ENCODE measurements around the gene DHH. TPM values are rescaled to one million over a fixed set of nuclear protein-coding genes. Genes with fewer than 3 reads are reported as not detected.

DHH gene
- total RNA-seq, 4 donors from 2014 or later: 0.23 to 0.45 (median 0.29) TPM; not detected in 1

DNA sequence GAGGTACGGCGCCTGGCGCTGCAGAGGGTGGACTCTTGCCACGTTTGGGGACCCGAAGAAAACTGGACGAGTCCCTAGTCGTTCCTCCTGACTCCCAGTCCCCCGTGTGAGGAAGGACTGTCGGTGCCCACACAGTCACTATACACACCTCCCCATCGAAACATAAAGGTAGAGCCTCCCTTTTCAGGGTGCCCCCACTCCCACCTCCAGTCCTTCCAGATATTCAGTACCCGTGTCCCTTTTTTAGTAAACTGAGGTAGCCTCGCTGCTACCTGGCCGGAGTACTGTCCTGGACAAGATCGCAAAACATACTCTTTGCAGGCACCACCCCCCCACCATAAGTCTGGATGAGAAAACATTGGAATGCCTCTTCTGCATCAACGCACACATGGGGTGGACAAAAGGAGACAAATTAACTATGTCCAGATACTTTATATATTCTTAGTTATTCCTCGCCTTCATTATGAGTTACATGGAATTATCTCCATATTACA is 33.4 kb downstream of the DHH start:
- TF ChIP-seq, protein P1, sequence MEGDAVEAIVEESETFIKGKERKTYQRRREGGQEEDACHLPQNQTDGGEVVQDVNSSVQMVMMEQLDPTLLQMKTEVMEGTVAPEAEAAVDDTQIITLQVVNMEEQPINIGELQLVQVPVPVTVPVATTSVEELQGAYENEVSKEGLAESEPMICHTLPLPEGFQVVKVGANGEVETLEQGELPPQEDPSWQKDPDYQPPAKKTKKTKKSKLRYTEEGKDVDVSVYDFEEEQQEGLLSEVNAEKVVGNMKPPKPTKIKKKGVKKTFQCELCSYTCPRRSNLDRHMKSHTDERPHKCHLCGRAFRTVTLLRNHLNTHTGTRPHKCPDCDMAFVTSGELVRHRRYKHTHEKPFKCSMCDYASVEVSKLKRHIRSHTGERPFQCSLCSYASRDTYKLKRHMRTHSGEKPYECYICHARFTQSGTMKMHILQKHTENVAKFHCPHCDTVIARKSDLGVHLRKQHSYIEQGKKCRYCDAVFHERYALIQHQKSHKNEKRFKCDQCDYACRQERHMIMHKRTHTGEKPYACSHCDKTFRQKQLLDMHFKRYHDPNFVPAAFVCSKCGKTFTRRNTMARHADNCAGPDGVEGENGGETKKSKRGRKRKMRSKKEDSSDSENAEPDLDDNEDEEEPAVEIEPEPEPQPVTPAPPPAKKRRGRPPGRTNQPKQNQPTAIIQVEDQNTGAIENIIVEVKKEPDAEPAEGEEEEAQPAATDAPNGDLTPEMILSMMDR (IDR thresholded peaks at IDR 0.05): no peak
- no peak for TF ChIP-seq POLR2A (IDR thresholded peaks at IDR 0.05)
- WGBS, 2 donors: 6% methylated on average over 16 of the region's 16 CpGs
- H3K4me3 ChIP-seq (ENCODE audit: low read depth, poor library complexity, severe bottlenecking): peak overlapping the region; percentile 96
- DNase-seq (ENCODE audit: low spot score in 2 of 2): no peak
- intact Hi-C loops (cut with DNase I; ENCODE audit: low total_unique reads): no loop called here

DNA sequence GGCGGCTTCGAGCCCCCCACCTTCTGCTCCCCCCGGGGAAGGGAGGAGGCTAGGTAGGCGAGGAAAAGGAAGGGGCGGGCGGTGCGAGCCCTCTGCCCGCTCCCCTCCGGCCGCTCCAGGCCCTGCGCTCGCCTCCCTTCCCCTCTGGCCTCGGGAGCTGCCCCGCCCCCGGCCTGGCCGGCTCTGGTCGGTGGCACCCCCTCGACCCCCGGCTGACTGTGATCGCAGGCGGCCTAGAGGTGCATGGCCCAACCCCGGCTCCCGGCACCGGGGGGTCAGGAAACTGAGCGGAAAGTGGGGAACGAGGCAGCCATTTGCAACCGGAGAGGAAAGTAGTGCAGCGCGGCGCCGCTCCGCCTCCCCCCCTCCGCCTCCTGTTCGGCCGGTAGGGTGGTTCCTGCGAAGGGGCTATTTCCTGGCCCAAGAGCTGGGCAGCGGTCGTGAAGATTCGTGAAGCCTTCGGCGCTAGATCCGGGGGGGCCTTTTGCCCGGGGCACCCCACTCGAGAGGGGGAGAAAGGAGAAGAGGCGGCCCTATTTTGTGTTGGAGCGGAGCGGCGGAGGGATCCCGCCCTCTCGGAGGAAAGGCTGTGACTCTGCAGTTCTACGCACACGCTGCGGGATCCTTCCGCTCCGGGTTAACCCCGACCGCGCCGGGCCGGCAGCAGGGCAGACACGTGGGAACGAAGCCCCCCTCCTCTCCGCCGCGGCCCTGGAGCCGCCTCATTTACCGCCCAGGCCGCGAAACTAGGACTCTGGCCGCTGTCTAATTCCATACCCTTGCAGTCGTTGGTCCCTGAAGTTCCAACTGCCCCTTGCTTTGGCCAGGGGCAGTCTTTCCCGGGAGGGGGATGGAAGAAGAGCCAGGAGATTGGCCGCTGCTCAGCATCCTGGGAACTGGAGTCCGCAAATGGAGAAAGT is 34.1 kb downstream of the DHH start, which contains the start of gene KMT2D:
KMT2D (minus strand) TSS at position 558 of the 920 bp plus-strand sequence. CDS start 5,470 bp downstream, outside the sequence.
- TF ChIP-seq POLR2A (IDR thresholded peaks at IDR 0.05): peak in 1 of 2 donors; percentile 17
- TF ChIP-seq, protein P1 (IDR thresholded peaks at IDR 0.05): peak in 1 of 3 donors; percentile 41
- 1% methylated on average over 45 to 46 of the region's 74 CpGs for WGBS, 2 donors
- peak; percentile 86 to 97 for DNase-seq (ENCODE audit: low spot score in 2 of 2)

DNA sequence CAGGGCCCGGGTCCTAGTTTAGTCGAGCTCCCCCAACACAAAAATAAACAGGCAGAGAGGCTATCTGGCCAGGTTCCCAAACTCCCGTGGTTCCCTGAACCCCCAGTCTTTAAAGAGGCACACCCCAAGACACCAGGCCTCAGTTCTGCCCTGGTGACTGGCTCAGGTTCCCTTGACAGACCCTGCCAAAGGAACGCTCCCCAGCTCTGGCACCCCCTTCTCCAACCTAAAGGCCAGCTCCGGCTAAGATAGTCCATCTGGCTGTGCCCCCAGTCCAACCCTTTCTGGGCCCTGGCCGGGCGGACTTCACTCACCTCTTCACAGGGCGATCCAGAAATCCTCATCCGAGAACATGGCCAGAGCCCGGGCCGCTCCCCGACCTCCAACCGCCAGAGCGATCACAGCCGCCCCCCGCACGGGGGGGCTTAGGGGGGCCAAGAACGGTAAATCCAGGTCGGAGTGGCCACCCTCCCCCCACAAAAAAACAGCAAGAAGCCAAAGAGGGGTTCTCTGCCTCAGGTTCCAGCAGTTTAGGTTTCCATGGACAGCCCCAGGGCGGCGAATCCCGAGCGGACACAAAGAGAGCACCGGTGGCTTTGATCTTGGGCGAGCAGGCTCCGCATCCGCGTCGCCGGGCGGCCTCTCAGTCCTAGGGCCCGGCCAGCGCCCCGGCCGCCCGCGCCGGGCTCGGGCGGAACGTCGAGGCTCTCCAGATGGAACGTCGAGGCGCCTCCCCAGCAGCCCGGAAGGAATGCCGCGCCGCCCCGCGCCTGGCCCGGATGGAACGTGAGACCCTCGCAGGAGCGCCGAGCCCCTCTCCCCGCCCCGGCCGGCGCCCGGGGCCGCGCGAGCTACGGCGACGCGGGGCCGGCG is 35.1 kb downstream of the DHH start:
- intact Hi-C loops (cut with DNase I; ENCODE audit: low total_unique reads): no loop called here
- no peak for TF ChIP-seq POLR2A (IDR thresholded peaks at IDR 0.05)
- TF ChIP-seq, protein P1 (IDR thresholded peaks at IDR 0.05): no peak
- peak in 1 of 2 donors; percentile 89 for DNase-seq (ENCODE audit: low spot score in 2 of 2)
- WGBS, 2 donors: 1% methylated on average over 22 to 48 of the region's 70 CpGs
- H3K4me3 ChIP-seq (ENCODE audit: low read depth, poor library complexity, severe bottlenecking): peak overlapping the region; percentile 96

More for the DNA sequence above, 34.1 kb downstream of the DHH start, which contains the start of gene KMT2D:
- peak within 1 kb of the TSS; percentile 96 for H3K4me3 ChIP-seq (ENCODE audit: low read depth, poor library complexity, severe bottlenecking)
- intact Hi-C loops (cut with DNase I; ENCODE audit: low total_unique reads): no loop called here

DNA sequence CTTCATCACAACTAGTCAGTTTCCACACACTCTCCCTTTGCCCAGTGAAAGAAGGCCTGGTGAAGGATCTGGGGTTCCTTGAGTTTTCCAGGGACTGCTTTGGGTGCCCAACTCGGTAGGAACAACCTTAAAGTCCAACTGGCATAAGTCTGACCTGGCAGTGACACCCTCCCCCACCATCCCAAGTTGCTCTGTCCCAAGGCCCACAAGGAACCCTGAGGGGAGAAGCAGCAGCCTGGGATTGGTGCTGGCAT is 35.6 kb downstream of the DHH start:
- TF ChIP-seq, protein P1 (IDR thresholded peaks at IDR 0.05): no peak
- no peak for TF ChIP-seq POLR2A (IDR thresholded peaks at IDR 0.05)
- intact Hi-C loops (cut with DNase I; ENCODE audit: low total_unique reads): no loop called here
- H3K4me3 ChIP-seq (ENCODE audit: low read depth, poor library complexity, severe bottlenecking): peak overlapping the region; percentile 96
- WGBS, 2 donors: 0% methylated on average over 1 of the region's 1 CpG
- no peak for DNase-seq (ENCODE audit: low spot score in 2 of 2)

DNA sequence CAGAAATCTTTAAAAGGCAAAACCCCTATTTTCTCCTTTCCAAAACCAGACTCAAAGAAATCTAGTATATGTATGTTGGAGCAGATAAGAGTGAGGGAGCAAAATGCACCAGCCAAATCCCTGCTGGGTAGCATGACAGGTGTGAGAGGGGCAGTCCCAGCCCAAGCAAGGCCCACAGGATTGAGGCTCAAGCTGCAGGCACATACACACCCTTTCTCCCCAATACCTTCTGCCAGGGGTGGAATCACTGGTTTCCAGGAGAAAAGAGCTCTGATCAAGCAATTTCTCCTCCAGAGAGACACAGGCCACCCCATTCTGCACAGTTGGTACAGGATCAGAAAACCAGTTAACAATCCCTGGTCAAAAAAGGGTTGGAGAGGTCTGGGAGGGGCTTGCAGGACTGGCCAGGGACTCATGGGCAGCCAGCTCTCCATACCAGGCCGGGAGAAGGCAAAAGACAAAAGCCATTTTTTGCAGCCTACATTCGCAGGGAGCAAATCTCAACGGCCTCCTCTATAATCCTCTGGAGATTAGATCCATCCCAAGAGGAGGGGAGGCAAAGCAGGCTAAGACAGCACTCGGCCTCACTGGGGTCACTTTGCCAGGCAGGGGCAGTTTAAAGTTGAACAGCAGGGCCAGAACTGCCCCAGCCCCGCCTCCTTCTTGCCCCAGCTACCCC is 36.1 kb downstream of the DHH start:
- peak overlapping the region; percentile 7 for H3K4me3 ChIP-seq (ENCODE audit: low read depth, poor library complexity, severe bottlenecking)
- intact Hi-C loops (cut with DNase I; ENCODE audit: low total_unique reads): no loop called here
- no peak for DNase-seq (ENCODE audit: low spot score in 2 of 2)
- WGBS, 2 donors: 3 to 6% methylated on average over 5 of the region's 5 CpGs
- TF ChIP-seq POLR2A (IDR thresholded peaks at IDR 0.05): no peak
- TF ChIP-seq, protein P1 (IDR thresholded peaks at IDR 0.05): no peak
